ENCODE measurements around the gene POLA1.

- TF ChIP-seq CTCF (IDR thresholded peaks at IDR 0.05) (no peak), POLR2AphosphoS5 (IDR thresholded peaks at IDR 0.05) (no peak), POLR2A (IDR thresholded peaks at IDR 0.05) (no peak)
Measured at GRCh38 chrX:24799565-24799964, 105.8 kb downstream of the POLA1 start.
